Neuronal stem cell (in vitro differentiated cells): ENCODE data around the gene EPC2.

Experiments
- DNase-seq: peaks from one replicate; pipeline ENCODE4 v3.0.0-alpha.2; 2013; ENCODE audit warnings: low spot score
- H2AFZ ChIP-seq: one replicate; pipeline ENCODE4 v1.6.1; 2013; ENCODE audit warnings: mild to moderate bottlenecking, low read length, inconsistent platforms
- H2AK5ac ChIP-seq: 2 replicates; pipeline ENCODE4 v1.6.1; 2013; ENCODE audit warnings: low read depth, mild to moderate bottlenecking, inconsistent platforms, low read length, moderate library complexity, mixed read lengths
- H2BK120ac ChIP-seq: 2 replicates; pipeline ENCODE4 v1.6.1; 2013; ENCODE audit warnings: low read depth, mild to moderate bottlenecking, inconsistent platforms, low read length, moderate library complexity, mixed read lengths
- H2BK12ac ChIP-seq: one replicate; pipeline ENCODE4 v1.6.1; 2013; ENCODE audit warnings: low read length, inconsistent platforms
- H2BK15ac ChIP-seq: 2 replicates; pipeline ENCODE4 v1.6.1; 2013; ENCODE audit warnings: mild to moderate bottlenecking, low read length, inconsistent platforms, mixed read lengths
- H2BK5ac ChIP-seq: one replicate; pipeline ENCODE4 v1.6.1; 2013; ENCODE audit warnings: inconsistent platforms, mild to moderate bottlenecking, low read length, moderate library complexity
- H3K14ac ChIP-seq: one replicate; pipeline ENCODE4 v1.6.1; 2013; ENCODE audit warnings: low read length, inconsistent platforms
- H3K18ac ChIP-seq: 2 replicates; pipeline ENCODE4 v1.6.1; 2013; ENCODE audit warnings: low read length, inconsistent platforms
- H3K23ac ChIP-seq: 2 replicates; pipeline ENCODE4 v1.6.1; 2013; ENCODE audit warnings: low read depth, mild to moderate bottlenecking, mixed read lengths, low read length, inconsistent platforms; ENCODE audit not compliant: poor library complexity
- H3K27ac ChIP-seq: replicated peaks from 3 replicates; pipeline ENCODE4 v1.5.1; 2013; ENCODE audit warnings: low read length, inconsistent platforms
- H3K27me3 ChIP-seq, 3 experiments: 2 replicates each; pipeline ENCODE4 v1.6.1; 2013; ENCODE audit warnings: low read length in 3 of 3, mild to moderate bottlenecking in 2 of 3, inconsistent platforms in 1 of 3, low read depth in 1 of 3, mixed read lengths in 1 of 3, moderate library complexity in 1 of 3; ENCODE audit not compliant: control insufficient read depth in 3 of 3, insufficient read depth in 3 of 3
- H3K36me3 ChIP-seq, 2 donors: replicated peaks in 1 of 2; 2 replicates each; pipeline ENCODE4 v1.6.1; 2013; ENCODE audit warnings: low read length in 2 of 2; ENCODE audit not compliant: control insufficient read depth in 2 of 2, insufficient read depth in 2 of 2
- H3K4ac ChIP-seq: 2 replicates; pipeline ENCODE4 v1.6.1; 2013; ENCODE audit warnings: inconsistent platforms, mild to moderate bottlenecking, low read length, moderate library complexity
- H3K4me1 ChIP-seq, 2 donors: 1 replicate in 1 of 2; 2 replicates in 1 of 2; pipeline ENCODE4 v1.6.1; 2013; ENCODE audit warnings: low read length in 2 of 2, low read depth in 1 of 2; ENCODE audit not compliant: control insufficient read depth in 2 of 2, insufficient read depth in 1 of 2
- H3K4me2 ChIP-seq: one replicate; pipeline ENCODE4 v1.6.1; 2013; ENCODE audit warnings: mild to moderate bottlenecking, low read length, inconsistent platforms; ENCODE audit not compliant: insufficient read depth, poor library complexity, severe bottlenecking
- H3K4me3 ChIP-seq, 2 donors: 2 replicates each; pipeline ENCODE4 v1.5.1; 2013; ENCODE audit warnings: low read length in 2 of 2, mild to moderate bottlenecking in 2 of 2, inconsistent platforms in 1 of 2, moderate library complexity in 1 of 2
- H3K79me1 ChIP-seq: one replicate; pipeline ENCODE4 v1.6.1; 2013; ENCODE audit warnings: low read depth, mild to moderate bottlenecking, inconsistent platforms, low read length, moderate library complexity
- H3K9ac ChIP-seq: one replicate; pipeline ENCODE4 v1.6.1; 2013; ENCODE audit warnings: mild to moderate bottlenecking, low read depth, low read length, inconsistent platforms; ENCODE audit not compliant: poor library complexity
- H3K9me3 ChIP-seq, 2 donors: replicated peaks in 1 of 2; 2 replicates each; pipeline versions ENCODE3 to v1.6.1; 2013; ENCODE audit warnings: low read length in 2 of 2, mild to moderate bottlenecking in 2 of 2, inconsistent platforms in 1 of 2, low read depth in 1 of 2, mixed read lengths in 1 of 2, moderate library complexity in 1 of 2; ENCODE audit not compliant: control insufficient read depth in 2 of 2, insufficient read depth in 1 of 2
- H4K8ac ChIP-seq: one replicate; pipeline ENCODE4 v1.6.1; 2013; ENCODE audit warnings: low read depth, mild to moderate bottlenecking, inconsistent platforms, low read length, moderate library complexity
- H4K91ac ChIP-seq: one replicate; pipeline ENCODE4 v1.6.1; 2013; ENCODE audit warnings: low read length, low read depth, mild to moderate bottlenecking, inconsistent platforms; ENCODE audit not compliant: poor library complexity
- WGBS, 2 donors: extraction: QIAGEN DNeasy Blood & Tissue Kit; methylation state at CpG; one replicate each; pipeline ENCODE4 v1.1.7; 2013; ENCODE audit warnings: missing lambda C conversion rate in 2 of 2, mixed read lengths in 1 of 2; ENCODE audit not compliant: insufficient read length in 2 of 2, insufficient replicate concordance in 1 of 2; ENCODE audit errors: extremely low coverage in 2 of 2; 5-methylcytosine and 5-hydroxymethylcytosine counted together

Gene EPC2

GRCh38 chr2:148726228-148726627 is 81.7 kb downstream of the EPC2 start:
- H3K14ac ChIP-seq = no peak overlapping the region
- H3K9ac ChIP-seq = no peak overlapping the region
- no peak overlapping the region for H3K18ac ChIP-seq
- H3K4ac ChIP-seq = no peak overlapping the region
- no peak overlapping the region for H3K23ac ChIP-seq
- H3K4me1 ChIP-seq = peaks cover 0 to 2% of the 10 kb centered on the region in 2 donors
- no peak overlapping the region for H4K8ac ChIP-seq
- H3K4me2 ChIP-seq = no peak overlapping the region
- H2AK5ac ChIP-seq = no peak overlapping the region
- peaks cover 2% of the 10 kb centered on the region for H3K79me1 ChIP-seq
- no peak overlapping the region for H2AFZ ChIP-seq
- DNase-seq = no peak
- H3K27me3 ChIP-seq = no peaks in the 10 kb centered on the region
- no peak overlapping the region for H2BK15ac ChIP-seq
- peaks cover 0 to 8% of the 10 kb centered on the region in 2 donors for H3K36me3 ChIP-seq
- H2BK120ac ChIP-seq = no peak overlapping the region
- H4K91ac ChIP-seq = no peak overlapping the region
- no peak overlapping the region for H2BK12ac ChIP-seq
- no peak overlapping the region for H2BK5ac ChIP-seq
- WGBS, 2 donors = no CpG with 5 or more reads among the region's 3 CpGs
- peaks cover 2 to 10% of the 10 kb centered on the region in 2 donors for H3K9me3 ChIP-seq
- H3K27ac ChIP-seq = no peak overlapping the region
- H3K4me3 ChIP-seq = no peak overlapping the region

GRCh38 chr2:148730085-148730484 is 85.5 kb downstream of the EPC2 start:
- Histone ChIP-seq H3K4me2 (no peak overlapping the region), H3K27ac (no peak overlapping the region), H3K9ac (no peak overlapping the region), H3K27me3 (no peaks in the 10 kb centered on the region), H2AFZ (no peak overlapping the region), H3K79me1 (peaks cover 2% of the 10 kb centered on the region), H3K9me3 (peaks cover 2 to 10% of the 10 kb centered on the region in 2 donors), H3K36me3 (peaks cover 0 to 8% of the 10 kb centered on the region in 2 donors), H3K4ac (no peak overlapping the region), H3K14ac (no peak overlapping the region), H4K8ac (no peak overlapping the region), H4K91ac (no peak overlapping the region), H3K23ac (no peak overlapping the region), H3K4me1 (no peaks in the 10 kb centered on the region), H2BK5ac (no peak overlapping the region), H2BK120ac (no peak overlapping the region), H2BK15ac (no peak overlapping the region), H3K18ac (no peak overlapping the region), H2BK12ac (no peak overlapping the region), H3K4me3 (no peak overlapping the region), H2AK5ac (no peak overlapping the region)
- no peak for DNase-seq

GRCh38 chr2:148737742-148738141 is 93.2 kb downstream of the EPC2 start:
- no CpG with 5 or more reads among the region's 5 CpGs for WGBS, 2 donors
- H3K4me1 ChIP-seq = no peaks in the 10 kb centered on the region
- H3K79me1 ChIP-seq = no peaks in the 10 kb centered on the region
- no peak for DNase-seq
- no peak overlapping the region for H2BK5ac ChIP-seq
- H3K4me3 ChIP-seq = no peak overlapping the region
- no peaks in the 10 kb centered on the region for H3K27me3 ChIP-seq
- H4K8ac ChIP-seq = no peak overlapping the region
- no peak overlapping the region for H2BK120ac ChIP-seq
- H2BK15ac ChIP-seq = no peak overlapping the region
- no peaks in the 10 kb centered on the region for H3K36me3 ChIP-seq
- no peaks in the 10 kb centered on the region for H3K9me3 ChIP-seq
- no peak overlapping the region for H3K23ac ChIP-seq
- H2AFZ ChIP-seq = no peak overlapping the region
- no peak overlapping the region for H3K27ac ChIP-seq
- no peak overlapping the region for H3K4ac ChIP-seq
- no peak overlapping the region for H3K9ac ChIP-seq
- no peak overlapping the region for H3K4me2 ChIP-seq
- H3K18ac ChIP-seq = no peak overlapping the region
- H3K14ac ChIP-seq = no peak overlapping the region
- H2AK5ac ChIP-seq = no peak overlapping the region
- no peak overlapping the region for H4K91ac ChIP-seq
- H2BK12ac ChIP-seq = no peak overlapping the region

GRCh38 chr2:148739454-148740105 is 95.0 kb downstream of the EPC2 start:
- Histone ChIP-seq H2AFZ (no peak overlapping the region), H3K4me3 (no peak overlapping the region)

More at GRCh38 chr2:148739454-148740105, 95.0 kb downstream of the EPC2 start:
- peaks cover 0 to 3% of the 10 kb centered on the region in 2 donors for H3K36me3 ChIP-seq
- no peak overlapping the region for H2BK12ac ChIP-seq
- no peak overlapping the region for H2AK5ac ChIP-seq
- no peaks in the 10 kb centered on the region for H3K9me3 ChIP-seq
- H3K4me2 ChIP-seq = no peak overlapping the region
- no peak overlapping the region for H3K14ac ChIP-seq
- H2BK15ac ChIP-seq = no peak overlapping the region
- DNase-seq = no peak
- 100% methylated on average over 1 of the region's 2 CpGs; no CpG with 5 or more reads in 1 of the 2 donors for WGBS, 2 donors
- H3K18ac ChIP-seq = no peak overlapping the region
- no peak overlapping the region for H2BK5ac ChIP-seq
- no peaks in the 10 kb centered on the region for H3K4me1 ChIP-seq
- no peak overlapping the region for H3K4ac ChIP-seq
- no peak overlapping the region for H2BK120ac ChIP-seq
- H3K27me3 ChIP-seq = no peaks in the 10 kb centered on the region
- H3K23ac ChIP-seq = no peak overlapping the region
- H3K79me1 ChIP-seq = no peaks in the 10 kb centered on the region
- no peak overlapping the region for H3K9ac ChIP-seq
- no peak overlapping the region for H4K91ac ChIP-seq
- H3K27ac ChIP-seq = no peak overlapping the region
- no peak overlapping the region for H4K8ac ChIP-seq
